HEK293T (cell line): ENCODE results near the gene CYP11A1.

Experiments used
- CTCF ChIA-PET: fragments of 350-600 bp; formaldehyde crosslinking; extraction: SDS; loops from one replicate; lab custom pipeline; 2021; ENCODE audit warnings: antibody characterized with exemption, inconsistent platforms; lab: Yijun Ruan, JAX
- POLR2A ChIA-PET: fragments of 350-600 bp; formaldehyde crosslinking; extraction: SDS; loops from one replicate; lab custom pipeline; 2020; ENCODE audit warnings: antibody characterized with exemption, inconsistent platforms; lab: Yijun Ruan, JAX
- DNase-seq: peaks from one replicate; pipeline ENCODE4 v3.0.0; 2012; ENCODE audit warnings: mixed read lengths; ENCODE audit errors: extremely low spot score
- ARNT ChIP-seq: fragments of 450-650 bp; IDR thresholded peaks from 2 replicates; pipeline ENCODE4 v1.6.1; 2017; ENCODE audit warnings: mild to moderate bottlenecking
- BHLHE40 ChIP-seq: fragments of 450-650 bp; IDR thresholded peaks from 2 replicates; pipeline ENCODE4 v1.6.1; 2016; ENCODE audit warnings: mild to moderate bottlenecking, moderate library complexity, borderline replicate concordance
- CTBP1 ChIP-seq: fragments of 450-650 bp; IDR thresholded peaks from 2 replicates; pipeline ENCODE4 v1.6.1; 2016; ENCODE audit warnings: borderline replicate concordance
- ELF4 ChIP-seq: fragments of 450-650 bp; IDR thresholded peaks from 2 replicates; pipeline ENCODE4 v1.6.1; 2017; ENCODE audit warnings: antibody characterized with exemption
- FOXA1 ChIP-seq: fragments of 450-650 bp; IDR thresholded peaks from 2 replicates; pipeline ENCODE4 v1.6.1; 2016; ENCODE audit warnings: mild to moderate bottlenecking
- FOXK2 ChIP-seq: fragments of 450-650 bp; IDR thresholded peaks from 2 replicates; pipeline ENCODE4 v1.6.1; 2016; ENCODE audit warnings: mild to moderate bottlenecking
- FOXM1 ChIP-seq: fragments of 450-650 bp; IDR thresholded peaks from 2 replicates; pipeline ENCODE4 v1.6.1; 2017; ENCODE audit warnings: mild to moderate bottlenecking, borderline replicate concordance
- HDGF ChIP-seq: fragments of 450-650 bp; IDR thresholded peaks from 2 replicates; pipeline ENCODE4 v1.6.1; 2017; ENCODE audit warnings: antibody characterized with exemption, borderline replicate concordance
- L3MBTL2 ChIP-seq: fragments of 450-650 bp; conservative IDR thresholded peaks from 2 replicates; pipeline ENCODE4 v1.6.1; 2016; ENCODE audit warnings: mild to moderate bottlenecking
- LEF1 ChIP-seq: fragments of 450-650 bp; IDR thresholded peaks from 2 replicates; pipeline ENCODE4 v1.6.1; 2017; ENCODE audit warnings: mild to moderate bottlenecking, borderline replicate concordance
- NFRKB ChIP-seq: fragments of 450-650 bp; IDR thresholded peaks from 2 replicates; pipeline ENCODE4 v1.6.1; 2016; ENCODE audit warnings: mild to moderate bottlenecking, moderate library complexity
- SP1 ChIP-seq: fragments of 450-650 bp; IDR thresholded peaks from 2 replicates; pipeline ENCODE4 v1.6.1; 2017
- SUZ12 ChIP-seq: fragments of 450-650 bp; IDR thresholded peaks from 2 replicates; pipeline ENCODE4 v1.6.1; 2016; ENCODE audit warnings: mild to moderate bottlenecking
- TARDBP ChIP-seq: fragments of 450-650 bp; IDR thresholded peaks from 2 replicates; pipeline ENCODE4 v1.6.1; 2016
- ZNF384 ChIP-seq: fragments of 450-650 bp; IDR thresholded peaks from 2 replicates; pipeline ENCODE4 v1.6.1; 2016
- TF ChIP-seq, protein P1 (sequence below): fragments of 450-650 bp; IDR thresholded peaks from 2 replicates; pipeline ENCODE4 v1.6.1; 2016

Gene CYP11A1

DNA sequence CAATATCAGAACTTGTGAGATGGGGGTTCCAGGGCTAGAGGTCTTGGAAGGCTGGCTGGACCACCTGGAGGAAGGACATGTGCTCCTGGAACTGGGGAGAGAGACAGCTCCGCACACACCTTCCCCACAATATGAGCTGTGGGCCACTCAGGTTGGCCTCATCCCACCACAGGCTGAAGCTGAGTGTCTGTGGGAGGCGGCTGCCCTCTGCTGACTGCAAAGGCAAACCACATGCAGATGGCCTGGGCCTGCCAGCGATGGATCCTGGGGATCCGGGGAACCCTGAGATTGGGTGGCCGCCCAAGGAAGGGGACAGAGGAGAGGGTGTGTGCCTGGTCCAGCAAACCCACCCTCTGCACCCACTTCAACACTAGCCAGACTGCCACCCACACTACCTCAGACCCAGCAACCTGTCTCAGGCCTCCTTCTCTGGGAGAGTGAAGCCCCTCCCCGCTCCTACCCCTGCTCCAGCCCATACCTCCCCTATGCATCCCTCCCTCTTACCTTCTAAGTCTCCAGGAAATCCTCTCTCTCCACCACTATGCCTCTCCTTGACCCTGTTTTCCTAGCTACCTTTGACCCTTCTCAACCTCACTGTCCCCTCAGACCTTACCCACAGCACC, 44.8 kb downstream of the CYP11A1 start:
- TF ChIP-seq FOXK2 (no peak), TARDBP (no peak), FOXA1 (no peak), L3MBTL2 (no peak), SP1 (no peak), NFRKB (no peak), LEF1 (no peak), HDGF (no peak), SUZ12 (no peak), CTBP1 (no peak), ELF4 (no peak), ZNF384 (no peak), FOXM1 (no peak), BHLHE40 (no peak)
- TF ChIP-seq, protein P1, sequence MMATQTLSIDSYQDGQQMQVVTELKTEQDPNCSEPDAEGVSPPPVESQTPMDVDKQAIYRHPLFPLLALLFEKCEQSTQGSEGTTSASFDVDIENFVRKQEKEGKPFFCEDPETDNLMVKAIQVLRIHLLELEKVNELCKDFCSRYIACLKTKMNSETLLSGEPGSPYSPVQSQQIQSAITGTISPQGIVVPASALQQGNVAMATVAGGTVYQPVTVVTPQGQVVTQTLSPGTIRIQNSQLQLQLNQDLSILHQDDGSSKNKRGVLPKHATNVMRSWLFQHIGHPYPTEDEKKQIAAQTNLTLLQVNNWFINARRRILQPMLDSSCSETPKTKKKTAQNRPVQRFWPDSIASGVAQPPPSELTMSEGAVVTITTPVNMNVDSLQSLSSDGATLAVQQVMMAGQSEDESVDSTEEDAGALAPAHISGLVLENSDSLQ = no peak
- ChIA-PET CTCF (interaction anchor here (0.5 to 5.4 kb wide), 15 partner anchors 9 to 372 kb away, joined by 3 to 97 read pairs (median 3); no protein-coding TSS in a partner anchor), POLR2A (no interaction called here)
- DNase-seq = peak; percentile 82

- CTCF ChIA-PET = interaction anchor here (0.6 to 5.4 kb wide), 27 partner anchors 9 to 616 kb away, joined by 3 to 97 read pairs (median 4); partner anchors contain the start of genes CCDC33 and ISLR2
- POLR2A ChIA-PET = interaction anchor here (1.0 kb wide), 1 partner anchor 192 kb away, joined by 3 read pairs; no protein-coding TSS in a partner anchor
- TF ChIP-seq NFRKB (no peak), BHLHE40 (no peak), FOXK2 (no peak), L3MBTL2 (no peak), LEF1 (no peak), ZNF384 (no peak), SP1 (no peak), ELF4 (no peak), FOXA1 (no peak), SUZ12 (no peak), HDGF (no peak), TARDBP (no peak), CTBP1 (no peak), FOXM1 (no peak), ARNT (no peak)
- TF ChIP-seq, protein P1 = no peak
- DNase-seq = peak; percentile 63
Measured at GRCh38 chr15:74320352-74321247, 46.8 kb downstream of the CYP11A1 start.

- POLR2A ChIA-PET = no interaction called here
- DNase-seq = no peak
- CTCF ChIA-PET = interaction anchor here (1.1 to 5.4 kb wide), 5 partner anchors 10 to 267 kb away, joined by 3 to 97 read pairs (median 7); no protein-coding TSS in a partner anchor
Measured at GRCh38 chr15:74319596-74320351, 47.7 kb downstream of the CYP11A1 start.

DNA sequence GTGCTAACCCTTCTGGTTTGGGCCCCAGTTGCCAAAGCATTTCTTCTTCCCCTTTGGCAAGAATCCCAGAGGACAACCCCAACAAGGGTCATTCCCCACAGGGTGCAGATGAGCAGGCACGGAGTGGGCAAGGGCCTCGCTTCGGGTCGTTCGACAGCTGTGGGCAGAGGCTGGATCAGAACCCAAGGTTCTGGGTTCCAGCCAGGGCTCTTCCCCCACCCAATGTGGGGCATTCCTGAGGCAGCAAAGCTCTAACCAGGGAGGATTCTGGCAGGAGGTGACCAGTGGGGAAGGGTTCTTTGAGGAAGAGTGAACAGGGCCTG, 48.3 kb downstream of the CYP11A1 start:
- TF ChIP-seq, protein P1 = no peak
- no peak for TF ChIP-seq FOXM1
- no peak for TF ChIP-seq TARDBP
- TF ChIP-seq FOXK2 = no peak
- no peak for TF ChIP-seq ARNT
- TF ChIP-seq FOXA1 = no peak
- TF ChIP-seq NFRKB = no peak
- TF ChIP-seq L3MBTL2 = no peak
- no peak for TF ChIP-seq CTBP1
- no peak for TF ChIP-seq LEF1
- no peak for DNase-seq
- ChIA-PET POLR2A (no interaction called here), CTCF (interaction anchor here (1.1 to 5.4 kb wide), 3 partner anchors 10 to 266 kb away, joined by 3 to 97 read pairs (median 48); no protein-coding TSS in a partner anchor)

More at GRCh38 chr15:74319596-74320351, 47.7 kb downstream of the CYP11A1 start:
- TF ChIP-seq NFRKB (no peak), L3MBTL2 (no peak), FOXK2 (no peak), FOXM1 (no peak), LEF1 (no peak), TARDBP (no peak), BHLHE40 (no peak), ZNF384 (no peak), FOXA1 (no peak), CTBP1 (no peak)
- TF ChIP-seq, protein P1 = no peak
